B cell (primary cell): ENCODE data around the gene VARS1.

Experiments used
- CTCF ChIP-seq: fragments of 200-600 bp; IDR thresholded peaks from one replicate; pipeline ENCODE4 v1.8.0; 2022; ENCODE audit warnings: antibody characterized with exemption, mild to moderate bottlenecking
- EZH2 ChIP-seq: IDR thresholded peaks from 2 replicates; pipeline ENCODE4 v1.6.1; 2012; ENCODE audit warnings: borderline replicate concordance, low read depth, mild to moderate bottlenecking, moderate library complexity, low read length; ENCODE audit not compliant: insufficient read depth, poor library complexity, severe bottlenecking

- TF ChIP-seq CTCF = no peak
- TF ChIP-seq EZH2 = no peak
Observed at GRCh38 chr6:31776989-31777666, 18.4 kb downstream of the VARS1 start, which contains the start of gene VWA7.
